Upper lobe of left lung (tissue), 4 donors: ENCODE measurements around the gene MXI1.

Experiments
- POLR2A ChIP-seq, 4 donors: fragments of 450-650 bp; IDR thresholded peaks; one replicate each; pipeline ENCODE4 v1.5.1; 2016 to 2017; ENCODE audit warnings: antibody characterized with exemption in 4 of 4, mild to moderate bottlenecking in 2 of 4
- TF ChIP-seq, protein P1 (sequence below), 6 experiments: fragments of 450-650 bp in 4 of 6; fragments of 200-600 bp in 2 of 6; sonication (generic) in 2 of 6; IDR thresholded peaks; one replicate each; pipeline ENCODE4 v1.5.1; 2016 to 2019; ENCODE audit warnings: antibody characterized with exemption in 6 of 6

DNA sequence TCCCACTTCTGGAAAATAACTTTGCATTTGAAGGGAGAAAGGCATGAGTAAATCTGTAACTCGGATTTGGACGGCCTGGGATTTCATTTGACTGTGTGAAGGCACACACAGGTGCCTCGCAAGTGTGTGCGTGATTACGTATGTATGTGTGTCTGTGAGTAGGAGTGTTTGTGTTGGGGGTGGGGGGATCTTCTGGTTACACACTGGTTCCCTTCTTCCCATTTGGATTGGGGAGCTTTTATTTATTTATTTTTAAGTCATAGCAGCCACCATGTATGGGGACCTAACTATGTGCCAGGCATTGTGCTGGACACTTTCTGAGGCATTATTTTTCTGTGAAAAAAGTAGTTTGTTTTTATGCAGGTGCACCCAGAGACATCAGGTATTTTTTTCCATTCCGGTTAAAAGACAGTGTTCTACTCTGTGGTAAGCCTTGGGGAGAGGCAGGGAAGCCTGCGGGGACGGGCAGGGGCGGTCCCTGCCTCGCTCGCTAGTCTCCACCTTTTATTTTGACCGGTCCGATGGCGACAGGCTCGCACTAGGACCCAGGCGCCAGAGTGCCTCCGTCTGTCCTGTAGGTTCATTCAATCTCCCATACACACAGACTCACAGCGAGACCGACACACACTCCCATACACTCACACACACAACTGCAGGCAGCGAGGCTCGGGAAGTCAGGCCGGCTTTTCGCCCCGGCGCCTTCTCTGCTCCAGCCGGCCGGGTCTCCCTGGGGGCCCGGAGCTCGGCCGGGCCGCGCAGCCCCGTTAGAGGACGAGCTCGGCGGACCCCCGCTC lies at the start of gene MXI1:
- TF ChIP-seq, protein P1, sequence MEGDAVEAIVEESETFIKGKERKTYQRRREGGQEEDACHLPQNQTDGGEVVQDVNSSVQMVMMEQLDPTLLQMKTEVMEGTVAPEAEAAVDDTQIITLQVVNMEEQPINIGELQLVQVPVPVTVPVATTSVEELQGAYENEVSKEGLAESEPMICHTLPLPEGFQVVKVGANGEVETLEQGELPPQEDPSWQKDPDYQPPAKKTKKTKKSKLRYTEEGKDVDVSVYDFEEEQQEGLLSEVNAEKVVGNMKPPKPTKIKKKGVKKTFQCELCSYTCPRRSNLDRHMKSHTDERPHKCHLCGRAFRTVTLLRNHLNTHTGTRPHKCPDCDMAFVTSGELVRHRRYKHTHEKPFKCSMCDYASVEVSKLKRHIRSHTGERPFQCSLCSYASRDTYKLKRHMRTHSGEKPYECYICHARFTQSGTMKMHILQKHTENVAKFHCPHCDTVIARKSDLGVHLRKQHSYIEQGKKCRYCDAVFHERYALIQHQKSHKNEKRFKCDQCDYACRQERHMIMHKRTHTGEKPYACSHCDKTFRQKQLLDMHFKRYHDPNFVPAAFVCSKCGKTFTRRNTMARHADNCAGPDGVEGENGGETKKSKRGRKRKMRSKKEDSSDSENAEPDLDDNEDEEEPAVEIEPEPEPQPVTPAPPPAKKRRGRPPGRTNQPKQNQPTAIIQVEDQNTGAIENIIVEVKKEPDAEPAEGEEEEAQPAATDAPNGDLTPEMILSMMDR (IDR thresholded peaks at IDR 0.05), result peak in 1 of 6 experiments; percentile 11
- peak in 2 of 4 donors; percentile 53 to 58 for TF ChIP-seq POLR2A (IDR thresholded peaks at IDR 0.05)
